UCSD-AML1 (cell line): ENCODE results near the gene FANCB.

Experiments used
- DNase-seq: peaks from one replicate; lab custom pipeline; 2025; ENCODE audit not compliant: unreplicated experiment; lab: John Stamatoyannopoulos, UW

FANCB gene

GRCh38 chrX:14837155-14837554 lies 35.7 kb downstream of the FANCB start:
- DNase-seq: no peak

- DNase-seq: no peak
These were observed 40.3 kb downstream of the FANCB start for GRCh38 chrX:14832586-14832985.

GRCh38 chrX:14832151-14832550 lies 40.7 kb downstream of the FANCB start:
- no peak for DNase-seq

- no peak for DNase-seq
These were observed 43.2 kb downstream of the FANCB start for GRCh38 chrX:14829643-14830042.

- DNase-seq: no peak
These were observed 46.5 kb downstream of the FANCB start for GRCh38 chrX:14826319-14826718.

GRCh38 chrX:14825851-14826250 lies 47.0 kb downstream of the FANCB start:
- no peak for DNase-seq

GRCh38 chrX:14819769-14820168 lies 53.1 kb downstream of the FANCB start:
- no peak for DNase-seq

- no peak for DNase-seq
These were observed 55.3 kb downstream of the FANCB start for GRCh38 chrX:14817571-14817970.

GRCh38 chrX:14802943-14803710 lies 69.7 kb downstream of the FANCB start:
- no peak for DNase-seq

- no peak for DNase-seq
These were observed 71.7 kb downstream of the FANCB start for GRCh38 chrX:14801136-14801535.

GRCh38 chrX:14798805-14799397 lies 74.0 kb downstream of the FANCB start:
- no peak for DNase-seq
